ENCODE results near the gene MSI2.

The MSI2 gene

GRCh38 chr17:57288773-57289121 is 32.4 kb downstream of the MSI2 start:
- TF ChIP-seq, protein P1, sequence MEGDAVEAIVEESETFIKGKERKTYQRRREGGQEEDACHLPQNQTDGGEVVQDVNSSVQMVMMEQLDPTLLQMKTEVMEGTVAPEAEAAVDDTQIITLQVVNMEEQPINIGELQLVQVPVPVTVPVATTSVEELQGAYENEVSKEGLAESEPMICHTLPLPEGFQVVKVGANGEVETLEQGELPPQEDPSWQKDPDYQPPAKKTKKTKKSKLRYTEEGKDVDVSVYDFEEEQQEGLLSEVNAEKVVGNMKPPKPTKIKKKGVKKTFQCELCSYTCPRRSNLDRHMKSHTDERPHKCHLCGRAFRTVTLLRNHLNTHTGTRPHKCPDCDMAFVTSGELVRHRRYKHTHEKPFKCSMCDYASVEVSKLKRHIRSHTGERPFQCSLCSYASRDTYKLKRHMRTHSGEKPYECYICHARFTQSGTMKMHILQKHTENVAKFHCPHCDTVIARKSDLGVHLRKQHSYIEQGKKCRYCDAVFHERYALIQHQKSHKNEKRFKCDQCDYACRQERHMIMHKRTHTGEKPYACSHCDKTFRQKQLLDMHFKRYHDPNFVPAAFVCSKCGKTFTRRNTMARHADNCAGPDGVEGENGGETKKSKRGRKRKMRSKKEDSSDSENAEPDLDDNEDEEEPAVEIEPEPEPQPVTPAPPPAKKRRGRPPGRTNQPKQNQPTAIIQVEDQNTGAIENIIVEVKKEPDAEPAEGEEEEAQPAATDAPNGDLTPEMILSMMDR (conservative IDR thresholded peaks at IDR 0.05; ENCODE audit: low read depth, low read length) = no peak
- DNase-seq (ENCODE audit: low read depth) = no peak
- no peak overlapping the region for H3K4me3 ChIP-seq (ENCODE audit: low read depth, low read length)

- no peak overlapping the region for H3K4me3 ChIP-seq (ENCODE audit: low read depth, low read length)
- TF ChIP-seq, protein P1 (conservative IDR thresholded peaks at IDR 0.05; ENCODE audit: low read depth, low read length) = no peak
- no peak for DNase-seq (ENCODE audit: low read depth)
These were observed 32.8 kb downstream of the MSI2 start for GRCh38 chr17:57289130-57289529.

GRCh38 chr17:57289613-57290012 is 33.3 kb downstream of the MSI2 start:
- TF ChIP-seq, protein P1 (conservative IDR thresholded peaks at IDR 0.05; ENCODE audit: low read depth, low read length) = no peak
- no peak overlapping the region for H3K4me3 ChIP-seq (ENCODE audit: low read depth, low read length)

GRCh38 chr17:57290981-57291380 is 34.7 kb downstream of the MSI2 start:
- TF ChIP-seq, protein P1 (conservative IDR thresholded peaks at IDR 0.05; ENCODE audit: low read depth, low read length) = no peak
- no peak overlapping the region for H3K4me3 ChIP-seq (ENCODE audit: low read depth, low read length)
- DNase-seq (ENCODE audit: low read depth) = no peak

More at GRCh38 chr17:57289613-57290012, 33.3 kb downstream of the MSI2 start:
- DNase-seq (ENCODE audit: low read depth) = no peak

DNA sequence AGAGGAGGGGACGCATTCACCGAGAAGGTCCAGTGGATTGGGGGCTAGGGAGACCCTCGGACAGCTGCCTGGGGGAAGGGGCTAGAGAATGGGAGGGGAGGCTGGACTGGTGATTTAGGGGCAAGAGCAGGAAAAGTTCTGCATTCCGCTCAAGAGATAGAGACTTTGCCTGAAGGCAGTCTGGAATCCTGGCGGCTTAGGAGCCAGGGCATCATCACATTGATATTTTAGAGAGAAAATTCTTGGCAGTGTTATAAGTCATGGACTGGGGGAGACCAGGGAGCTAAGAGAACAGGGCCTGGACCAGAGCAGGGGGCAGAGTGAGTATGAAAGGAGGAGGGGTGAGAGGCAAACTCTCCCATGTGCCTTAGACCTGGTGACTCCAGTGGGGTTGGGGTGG is 35.8 kb downstream of the MSI2 start:
- TF ChIP-seq, protein P1 (conservative IDR thresholded peaks at IDR 0.05; ENCODE audit: low read depth, low read length) = no peak
- no peak overlapping the region for H3K4me3 ChIP-seq (ENCODE audit: low read depth, low read length)
- DNase-seq (ENCODE audit: low read depth) = no peak

- TF ChIP-seq, protein P1 (conservative IDR thresholded peaks at IDR 0.05; ENCODE audit: low read depth, low read length) = no peak
- DNase-seq (ENCODE audit: low read depth) = peak; percentile 61
- H3K4me3 ChIP-seq (ENCODE audit: low read depth, low read length) = no peak overlapping the region
These were observed 36.8 kb downstream of the MSI2 start for GRCh38 chr17:57293077-57293476.

DNA sequence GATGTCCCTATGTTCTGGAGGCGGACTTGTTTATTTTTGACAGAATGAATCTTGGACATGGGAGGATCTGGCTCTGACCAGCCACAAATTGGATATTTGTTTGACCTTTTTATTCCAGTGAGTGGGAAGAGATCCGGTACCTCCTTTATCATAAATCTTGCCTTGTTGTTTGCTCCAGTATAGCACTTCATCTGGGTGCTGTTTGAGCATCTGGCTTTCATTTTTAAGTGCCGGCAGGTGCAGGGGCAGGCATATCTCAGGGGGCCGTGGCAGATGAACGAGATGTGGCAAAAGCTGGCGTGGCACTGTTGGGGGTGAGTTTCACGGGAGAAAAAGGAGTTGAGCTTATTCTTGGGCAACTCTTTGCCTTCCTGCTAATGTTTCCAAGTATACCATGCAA is 37.8 kb downstream of the MSI2 start:
- H3K4me3 ChIP-seq (ENCODE audit: low read depth, low read length) = no peak overlapping the region
- no peak for DNase-seq (ENCODE audit: low read depth)
- TF ChIP-seq, protein P1 (conservative IDR thresholded peaks at IDR 0.05; ENCODE audit: low read depth, low read length) = no peak

Measured in choroid plexus epithelial cell (primary cell).